Osteoblast (primary cell): ENCODE results near the gene RAD51B. TPM values are rescaled to one million over a fixed set of nuclear protein-coding genes. Genes with fewer than 3 reads are reported as not detected.
A peak's percentile ranks its signal among the peaks of the same experiment; 100 is the strongest.

Experiments used
- DNase-seq: peaks from one replicate; pipeline ENCODE4 v3.0.0; 2011; ENCODE audit warnings: low spot score, mixed read lengths; ENCODE audit not compliant: insufficient read length; ENCODE audit errors: missing footprints
- H2AFZ ChIP-seq: 2 replicates; pipeline ENCODE4 v1.6.0; 2011; ENCODE audit warnings: mild to moderate bottlenecking, low read length
- H3K27ac ChIP-seq: 2 replicates; pipeline ENCODE4 v1.5.1; 2011; ENCODE audit warnings: mild to moderate bottlenecking, low read depth, low read length, moderate library complexity
- H3K27me3 ChIP-seq: 2 replicates; pipeline ENCODE4 v1.6.0; 2012; ENCODE audit warnings: mild to moderate bottlenecking, control low read depth, inconsistent platforms, low read length, moderate library complexity; ENCODE audit not compliant: insufficient read depth
- H3K36me3 ChIP-seq: 2 replicates; pipeline ENCODE4 v1.5.1; 2011; ENCODE audit warnings: mild to moderate bottlenecking, low read length, control low read depth, moderate library complexity; ENCODE audit not compliant: insufficient read depth
- H3K4me1 ChIP-seq: 2 replicates; pipeline ENCODE4 v1.5.1; 2011; ENCODE audit warnings: mild to moderate bottlenecking, low read length, control low read depth, moderate library complexity; ENCODE audit not compliant: insufficient read depth
- H3K4me2 ChIP-seq: 2 replicates; pipeline ENCODE4 v1.6.0; 2011; ENCODE audit warnings: mild to moderate bottlenecking, low read length; ENCODE audit not compliant: insufficient read depth
- H3K4me3 ChIP-seq: fragments of 200-600 bp; sonication (generic); 3 replicates; pipeline ENCODE4 v1.5.1; 2012; ENCODE audit warnings: mild to moderate bottlenecking, low read length, inconsistent platforms; ENCODE audit not compliant: insufficient read depth
- H3K79me2 ChIP-seq: 2 replicates; pipeline ENCODE4 v1.6.0; 2012; ENCODE audit warnings: mild to moderate bottlenecking, low read length, control low read depth, inconsistent platforms; ENCODE audit not compliant: insufficient read depth
- H3K9me3 ChIP-seq: 2 replicates; pipeline ENCODE4 v1.5.1; 2011; ENCODE audit warnings: low read depth, low read length, control low read depth
- H4K20me1 ChIP-seq: 2 replicates; pipeline ENCODE4 v1.6.0; 2012; ENCODE audit warnings: mild to moderate bottlenecking, low read length, control low read depth; ENCODE audit not compliant: insufficient read depth
- total RNA-seq: library from RNA; depleted of rRNA; stranded (reverse); fragments of >200 nt; gene quantifications from 2 replicates; pipeline ENCODE4 v1.2.3, GENCODE V29; 2012
- TF ChIP-seq, protein P1 (sequence below): IDR thresholded peaks from 2 replicates; pipeline ENCODE4 v1.5.1; 2011; ENCODE audit warnings: mild to moderate bottlenecking, low read depth, low read length, moderate library complexity; ENCODE audit errors: extremely low read depth

The RAD51B gene
- total RNA-seq, 1 donor: 13.8 TPM

DNA sequence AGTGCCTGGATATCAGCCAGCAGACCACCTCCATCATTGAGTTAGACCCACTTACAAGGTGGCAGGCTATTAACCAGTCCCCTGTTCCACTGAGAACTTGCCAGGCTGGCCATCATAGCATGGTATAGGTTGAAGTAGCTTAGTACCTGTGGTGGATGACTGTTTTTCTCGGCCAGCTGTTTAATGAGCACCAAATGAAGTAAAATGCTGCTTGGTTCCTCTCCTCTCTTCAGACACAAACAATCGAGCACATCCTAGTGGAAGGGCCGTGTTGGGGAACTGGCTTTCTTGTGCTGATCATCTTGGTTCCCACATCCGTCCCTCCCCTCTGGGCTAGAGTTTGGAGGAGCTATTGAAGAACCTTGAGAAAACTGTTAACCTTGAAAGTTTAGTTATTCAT, 486.2 kb downstream of the RAD51B start:
- Histone ChIP-seq H3K79me2 (no peaks in the 10 kb centered on the region), H3K27me3 (no peaks in the 10 kb centered on the region), H4K20me1 (no peaks in the 10 kb centered on the region), H3K4me3 (no peak overlapping the region), H2AFZ (no peak overlapping the region), H3K27ac (no peak overlapping the region), H3K4me2 (no peak overlapping the region), H3K36me3 (no peaks in the 10 kb centered on the region), H3K4me1 (peaks cover 9% of the 10 kb centered on the region), H3K9me3 (no peaks in the 10 kb centered on the region)
- TF ChIP-seq, protein P1, sequence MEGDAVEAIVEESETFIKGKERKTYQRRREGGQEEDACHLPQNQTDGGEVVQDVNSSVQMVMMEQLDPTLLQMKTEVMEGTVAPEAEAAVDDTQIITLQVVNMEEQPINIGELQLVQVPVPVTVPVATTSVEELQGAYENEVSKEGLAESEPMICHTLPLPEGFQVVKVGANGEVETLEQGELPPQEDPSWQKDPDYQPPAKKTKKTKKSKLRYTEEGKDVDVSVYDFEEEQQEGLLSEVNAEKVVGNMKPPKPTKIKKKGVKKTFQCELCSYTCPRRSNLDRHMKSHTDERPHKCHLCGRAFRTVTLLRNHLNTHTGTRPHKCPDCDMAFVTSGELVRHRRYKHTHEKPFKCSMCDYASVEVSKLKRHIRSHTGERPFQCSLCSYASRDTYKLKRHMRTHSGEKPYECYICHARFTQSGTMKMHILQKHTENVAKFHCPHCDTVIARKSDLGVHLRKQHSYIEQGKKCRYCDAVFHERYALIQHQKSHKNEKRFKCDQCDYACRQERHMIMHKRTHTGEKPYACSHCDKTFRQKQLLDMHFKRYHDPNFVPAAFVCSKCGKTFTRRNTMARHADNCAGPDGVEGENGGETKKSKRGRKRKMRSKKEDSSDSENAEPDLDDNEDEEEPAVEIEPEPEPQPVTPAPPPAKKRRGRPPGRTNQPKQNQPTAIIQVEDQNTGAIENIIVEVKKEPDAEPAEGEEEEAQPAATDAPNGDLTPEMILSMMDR: no peak
- DNase-seq: no peak

DNA sequence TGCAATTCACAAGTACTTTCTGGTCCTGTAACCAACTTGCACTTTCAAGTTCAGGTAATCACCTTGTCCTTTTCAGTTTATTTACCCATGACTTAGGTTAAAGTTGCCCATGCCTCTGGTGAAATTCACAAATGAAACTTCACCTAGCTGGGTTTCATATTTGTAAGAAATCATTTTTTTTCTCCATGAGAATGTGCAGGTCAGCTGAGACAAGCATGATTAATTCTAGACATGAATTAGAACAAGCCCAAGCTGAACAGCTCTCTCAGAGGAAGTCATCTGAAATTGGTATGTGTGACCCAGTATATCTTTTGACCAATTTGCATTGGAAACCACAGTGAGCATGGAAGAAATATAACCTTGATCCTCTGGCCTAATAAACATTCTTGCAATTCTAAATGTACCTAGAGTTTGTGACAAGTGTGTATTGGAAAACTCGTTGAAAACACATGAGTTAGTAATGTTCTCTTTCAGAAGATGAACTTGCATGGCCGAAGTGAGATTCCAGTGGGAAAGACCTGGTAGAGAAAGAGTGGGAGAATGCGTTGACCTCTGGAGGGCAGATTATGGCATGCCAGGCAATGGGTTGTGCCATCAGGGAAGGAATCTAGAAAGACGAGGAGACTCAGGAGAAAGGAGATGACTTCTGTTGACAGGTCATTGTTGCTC, 486.8 kb downstream of the RAD51B start:
- no peak overlapping the region for H2AFZ ChIP-seq
- H3K9me3 ChIP-seq: no peaks in the 10 kb centered on the region
- peaks cover 9% of the 10 kb centered on the region for H3K4me1 ChIP-seq
- no peaks in the 10 kb centered on the region for H4K20me1 ChIP-seq
- TF ChIP-seq, protein P1: no peak
- H3K79me2 ChIP-seq: no peaks in the 10 kb centered on the region
- H3K27ac ChIP-seq: no peak overlapping the region
- no peaks in the 10 kb centered on the region for H3K27me3 ChIP-seq
- H3K4me2 ChIP-seq: no peak overlapping the region
- H3K36me3 ChIP-seq: no peaks in the 10 kb centered on the region
- no peak overlapping the region for H3K4me3 ChIP-seq
- DNase-seq: no peak

DNA sequence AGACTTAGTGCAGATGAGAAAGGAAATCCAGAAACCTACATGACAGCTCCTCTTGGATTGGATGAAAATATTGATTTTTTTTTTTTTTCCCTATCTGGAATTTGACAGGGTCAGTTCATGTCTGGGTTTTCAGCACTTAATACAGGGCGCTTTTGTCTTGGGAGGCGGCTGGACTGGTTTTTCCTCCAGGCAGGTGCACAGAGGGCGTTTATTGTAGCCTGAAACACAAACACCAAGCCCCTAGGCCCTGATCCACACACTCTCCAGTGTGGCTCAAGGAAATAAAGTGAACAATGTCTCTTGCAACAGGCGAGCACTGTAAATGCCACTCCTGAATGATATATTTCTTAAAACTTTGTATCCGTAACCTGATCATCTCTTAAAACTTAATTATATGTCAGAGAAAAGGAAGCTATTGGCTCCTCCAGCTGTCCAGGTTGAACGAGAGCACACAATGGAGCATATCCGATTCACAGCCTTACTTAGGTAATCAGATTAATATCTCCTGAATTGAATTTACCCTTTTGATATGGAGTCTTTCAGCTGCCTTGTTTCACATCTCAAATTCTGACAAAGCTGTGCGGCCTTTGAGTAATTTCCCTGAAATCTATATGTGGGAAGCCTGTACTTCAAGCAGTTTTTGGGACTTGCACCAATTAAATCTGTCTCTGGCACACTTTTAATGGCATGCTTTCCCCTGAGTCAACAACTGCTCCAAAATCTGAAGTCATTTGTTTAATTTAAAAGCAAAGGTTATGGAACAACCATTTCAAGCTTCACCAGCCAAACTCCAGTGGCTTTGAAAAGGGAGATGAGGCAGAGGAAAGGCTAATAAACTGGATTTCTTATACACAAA, 487.6 kb downstream of the RAD51B start:
- peak; percentile 31 for DNase-seq
- H3K4me2 ChIP-seq: no peak overlapping the region
- no peak overlapping the region for H3K27ac ChIP-seq

DNA sequence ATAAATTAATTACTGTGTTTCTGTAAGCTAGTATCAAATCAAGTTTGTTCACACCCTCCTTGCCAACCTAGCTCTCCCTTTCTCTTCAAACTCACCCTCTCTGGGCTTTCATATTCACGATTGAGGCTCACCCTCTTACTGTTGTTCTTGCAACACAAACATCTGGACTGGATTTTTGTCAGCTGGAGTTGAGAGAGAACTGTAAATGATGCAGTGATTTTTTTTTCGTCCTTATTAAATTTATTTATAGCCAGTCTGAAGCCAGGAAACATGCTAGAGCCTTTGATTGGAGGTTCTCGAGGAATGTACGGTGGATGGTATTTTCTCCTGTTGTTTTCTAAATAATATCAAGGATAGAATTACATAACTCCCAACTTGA, 488.2 kb downstream of the RAD51B start:
- Histone ChIP-seq H3K9me3 (no peaks in the 10 kb centered on the region), H2AFZ (peak overlapping the region; percentile 40), H3K4me2 (no peak overlapping the region)

More for the DNA sequence above, 487.6 kb downstream of the RAD51B start:
- no peaks in the 10 kb centered on the region for H4K20me1 ChIP-seq
- H3K4me1 ChIP-seq: peaks cover 9% of the 10 kb centered on the region
- no peaks in the 10 kb centered on the region for H3K79me2 ChIP-seq
- H2AFZ ChIP-seq: peak overlapping the region; percentile 40
- H3K4me3 ChIP-seq: no peak overlapping the region
- H3K9me3 ChIP-seq: no peaks in the 10 kb centered on the region
- no peaks in the 10 kb centered on the region for H3K36me3 ChIP-seq
- TF ChIP-seq, protein P1: no peak
- H3K27me3 ChIP-seq: no peaks in the 10 kb centered on the region

More for the DNA sequence above, 488.2 kb downstream of the RAD51B start:
- peak; percentile 66 for DNase-seq
- H3K79me2 ChIP-seq: no peaks in the 10 kb centered on the region
- H3K36me3 ChIP-seq: no peaks in the 10 kb centered on the region
- no peak overlapping the region for H3K27ac ChIP-seq
- TF ChIP-seq, protein P1: no peak
- H3K27me3 ChIP-seq: no peaks in the 10 kb centered on the region
- no peaks in the 10 kb centered on the region for H4K20me1 ChIP-seq
- H3K4me3 ChIP-seq: no peak overlapping the region
- peaks cover 9% of the 10 kb centered on the region for H3K4me1 ChIP-seq
